ENCODE data around the gene OR10K2. TPM values are rescaled to one million over a fixed set of nuclear protein-coding genes. Genes with fewer than 3 reads are reported as not detected.
"Not testable (repeated sequence)": the region's sequence is repeated elsewhere in the genome, so short reads cannot be mapped to it uniquely, and the experiment has no call there.

Gene OR10K2
- total RNA-seq, 1 experiment from 2014 or later, result not detected

- Histone ChIP-seq H3K27me3 (0 out of 2 replicates have a peak, but pooled peaks cover 2% of the 10 kb centered on the region), H3K4me3 (no peak overlapping the region), H3K36me3 (no peaks in the 10 kb centered on the region), H3K9me3 (no peaks in the 10 kb centered on the region)
- DNase-seq, result no peak
These were observed 32.6 kb downstream of the OR10K2 start for GRCh38 chr1:158393476-158393875.

GRCh38 chr1:158391099-158391498, 34.9 kb downstream of the OR10K2 start:
- Histone ChIP-seq H3K9me3 (no peaks in the 10 kb centered on the region), H3K36me3 (no peaks in the 10 kb centered on the region), H3K4me3 (no peak overlapping the region)

GRCh38 chr1:158390331-158390730, 35.7 kb downstream of the OR10K2 start:
- DNase-seq, result no peak
- Histone ChIP-seq H3K9me3 (no peaks in the 10 kb centered on the region), H3K36me3 (no peaks in the 10 kb centered on the region), H3K27me3 (no peaks in the 10 kb centered on the region), H3K4me3 (no peak overlapping the region)

More at GRCh38 chr1:158391099-158391498, 34.9 kb downstream of the OR10K2 start:
- no peak for DNase-seq
- H3K27me3 ChIP-seq, result no peaks in the 10 kb centered on the region

- no peaks in the 10 kb centered on the region; the same call in 1 of the 2 replicates for H3K9me3 ChIP-seq
- no peak for DNase-seq
- no peaks in the 10 kb centered on the region for H3K36me3 ChIP-seq
- no peak overlapping the region for H3K4me3 ChIP-seq
- H3K27me3 ChIP-seq, result no peaks in the 10 kb centered on the region
These were observed 51.2 kb downstream of the OR10K2 start for GRCh38 chr1:158374860-158375259.

GRCh38 chr1:158374101-158374500, 51.9 kb downstream of the OR10K2 start:
- H3K9me3 ChIP-seq, H3K27me3 ChIP-seq, DNase-seq, H3K4me3 ChIP-seq, H3K36me3 ChIP-seq: not testable (repeated sequence)

- DNase-seq, result no peak
- H3K9me3 ChIP-seq, result no peaks in the 10 kb centered on the region; the same call in 1 of the 2 replicates
These were observed 54.7 kb downstream of the OR10K2 start for GRCh38 chr1:158371188-158371953.

More at GRCh38 chr1:158371188-158371953, 54.7 kb downstream of the OR10K2 start:
- no peak overlapping the region for H3K4me3 ChIP-seq
- no peaks in the 10 kb centered on the region for H3K36me3 ChIP-seq
- H3K27me3 ChIP-seq, result no peaks in the 10 kb centered on the region

Other genes with a start within 250 kb of the OR10K2 start
- not detected in 2 replicates for gene CD1D, start 245.3 kb downstream of the OR10K2 start, total RNA-seq (2014; rRNA removed; shearing (Covaris generic); ENCODE audit: low replicate concordance)
- not detected in 2 replicates for gene CD1A, start 171.8 kb downstream of the OR10K2 start, total RNA-seq (2014; rRNA removed; shearing (Covaris generic); ENCODE audit: low replicate concordance)
- not detected in 2 replicates for gene CD1C, start 136.3 kb downstream of the OR10K2 start, total RNA-seq (2014; rRNA removed; shearing (Covaris generic); ENCODE audit: low replicate concordance)
- not detected in 2 replicates for gene CD1B, start 94.7 kb downstream of the OR10K2 start, total RNA-seq (2014; rRNA removed; shearing (Covaris generic); ENCODE audit: low replicate concordance)
- not detected in 2 replicates for gene CD1E, start 72.3 kb downstream of the OR10K2 start, total RNA-seq (2014; rRNA removed; shearing (Covaris generic); ENCODE audit: low replicate concordance)
- gene OR10T2, start 26.8 kb downstream of the OR10K2 start, total RNA-seq (2014; rRNA removed; shearing (Covaris generic); ENCODE audit: low replicate concordance), result not detected in 2 replicates
- not detected in 2 replicates for gene OR10K1, start 35.6 kb upstream of the OR10K2 start, total RNA-seq (2014; rRNA removed; shearing (Covaris generic); ENCODE audit: low replicate concordance)
- gene OR10R2, start 46.0 kb upstream of the OR10K2 start, total RNA-seq (2014; rRNA removed; shearing (Covaris generic); ENCODE audit: low replicate concordance), result not detected in 2 replicates
- not detected in 2 replicates for gene OR6Y1, start 128.2 kb upstream of the OR10K2 start, total RNA-seq (2014; rRNA removed; shearing (Covaris generic); ENCODE audit: low replicate concordance)
- not detected in 2 replicates for gene OR6P1, start 144.3 kb upstream of the OR10K2 start, total RNA-seq (2014; rRNA removed; shearing (Covaris generic); ENCODE audit: low replicate concordance)
- gene OR10X1, start 153.7 kb upstream of the OR10K2 start, total RNA-seq (2014; rRNA removed; shearing (Covaris generic); ENCODE audit: low replicate concordance), result not detected in 2 replicates
- gene OR10Z1, start 179.0 kb upstream of the OR10K2 start, total RNA-seq (2014; rRNA removed; shearing (Covaris generic); ENCODE audit: low replicate concordance), result not detected in 2 replicates

All from MG63 (cell line).